ENCODE data around the gene NHP2. TPM values are rescaled to one million over a fixed set of nuclear protein-coding genes. Genes with fewer than 3 reads are reported as not detected.

The NHP2 gene
- total and polyA plus RNA-seq, 8 donors = 4.0 to 182 (median 82.6) TPM

DNA sequence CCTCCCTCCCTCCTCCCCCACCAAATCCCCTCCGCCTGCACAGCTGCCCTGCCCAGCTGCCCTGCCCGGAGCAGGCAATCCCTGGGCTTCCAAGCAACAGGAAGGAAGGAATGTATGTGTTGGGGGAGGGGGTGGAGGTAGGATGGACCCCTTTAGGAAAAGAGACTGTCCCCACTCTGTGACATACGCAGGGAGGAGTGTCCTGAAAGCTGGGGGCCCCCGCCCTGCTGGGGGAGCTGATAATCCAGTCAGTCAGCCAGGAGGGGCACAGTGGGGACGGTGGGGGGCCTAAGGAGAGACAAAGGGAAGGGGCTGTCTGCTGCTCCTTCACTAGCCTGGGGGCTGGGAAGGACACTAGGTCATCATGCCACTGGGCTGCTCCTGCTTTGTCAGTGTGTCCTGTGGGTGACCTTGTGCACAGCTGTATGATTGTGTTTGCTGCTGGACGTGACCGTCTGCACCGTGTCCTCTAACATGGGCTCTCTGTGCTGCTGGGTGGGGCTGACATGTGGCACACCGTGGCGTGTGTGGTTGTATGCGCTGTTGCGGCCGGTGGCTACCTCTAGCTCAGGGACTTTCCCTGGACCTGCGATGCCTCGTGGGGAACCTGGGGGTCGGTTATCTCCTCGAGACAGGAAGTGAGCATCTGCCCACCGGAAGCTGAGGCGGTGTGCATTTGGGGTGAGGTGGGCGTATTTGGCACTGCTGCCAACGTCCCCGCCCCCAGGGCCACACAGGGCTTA lies 37.4 kb downstream of the NHP2 start:
- intact Hi-C loops (cut with DNase I; ENCODE audit: low total_unique reads) = no loop called here
- no peaks in the 10 kb centered on the region for H3K36me3 ChIP-seq
- H3K27me3 ChIP-seq = peaks cover 0 to 66% (median 19%) of the 10 kb centered on the region in 3 donors
- peaks cover 23 to 55% (median 48%) of the 10 kb centered on the region in 4 donors for H3K4me1 ChIP-seq
- H3K27ac ChIP-seq = no peak overlapping the region
- whole genome bisulfite sequencing, 5 donors = 23 to 42% (median 27%) methylated on average over 9 to 22 of the region's 22 CpGs
- TF ChIP-seq POLR2AphosphoS5 (IDR thresholded peaks at IDR 0.05) = no peak
- no peak for TF ChIP-seq EP300 (IDR thresholded peaks at IDR 0.05)
- no peak for TF ChIP-seq POLR2A (IDR thresholded peaks at IDR 0.05)
- TF ChIP-seq, protein P1, sequence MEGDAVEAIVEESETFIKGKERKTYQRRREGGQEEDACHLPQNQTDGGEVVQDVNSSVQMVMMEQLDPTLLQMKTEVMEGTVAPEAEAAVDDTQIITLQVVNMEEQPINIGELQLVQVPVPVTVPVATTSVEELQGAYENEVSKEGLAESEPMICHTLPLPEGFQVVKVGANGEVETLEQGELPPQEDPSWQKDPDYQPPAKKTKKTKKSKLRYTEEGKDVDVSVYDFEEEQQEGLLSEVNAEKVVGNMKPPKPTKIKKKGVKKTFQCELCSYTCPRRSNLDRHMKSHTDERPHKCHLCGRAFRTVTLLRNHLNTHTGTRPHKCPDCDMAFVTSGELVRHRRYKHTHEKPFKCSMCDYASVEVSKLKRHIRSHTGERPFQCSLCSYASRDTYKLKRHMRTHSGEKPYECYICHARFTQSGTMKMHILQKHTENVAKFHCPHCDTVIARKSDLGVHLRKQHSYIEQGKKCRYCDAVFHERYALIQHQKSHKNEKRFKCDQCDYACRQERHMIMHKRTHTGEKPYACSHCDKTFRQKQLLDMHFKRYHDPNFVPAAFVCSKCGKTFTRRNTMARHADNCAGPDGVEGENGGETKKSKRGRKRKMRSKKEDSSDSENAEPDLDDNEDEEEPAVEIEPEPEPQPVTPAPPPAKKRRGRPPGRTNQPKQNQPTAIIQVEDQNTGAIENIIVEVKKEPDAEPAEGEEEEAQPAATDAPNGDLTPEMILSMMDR (IDR thresholded peaks at IDR 0.05) = no peak
- no peaks in the 10 kb centered on the region for H3K9me3 ChIP-seq
- DNase-seq = peak in 1 of 2 donors; percentile 81
- H3K4me3 ChIP-seq = peak overlapping the region in 1 of 4 donors; percentile 22

DNA sequence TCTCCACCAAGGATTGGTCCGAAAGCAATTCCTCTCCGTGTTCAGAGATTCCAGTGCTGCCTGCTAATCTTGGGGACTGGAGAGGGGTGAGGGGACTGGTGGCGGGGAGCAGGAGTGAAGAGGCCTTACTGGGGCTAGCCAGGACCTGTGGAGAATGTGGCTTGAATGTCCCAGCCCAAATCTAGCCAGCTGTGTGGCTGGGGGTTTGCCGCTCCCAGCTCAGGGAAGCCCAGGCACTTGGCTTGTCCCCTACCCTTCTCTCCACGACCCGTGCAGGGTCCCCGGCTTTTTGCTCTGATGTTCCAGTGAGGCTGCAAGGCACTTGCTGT lies 37.9 kb downstream of the NHP2 start:
- TF ChIP-seq, protein P1 (IDR thresholded peaks at IDR 0.05) = no peak
- no peak for TF ChIP-seq POLR2AphosphoS5 (IDR thresholded peaks at IDR 0.05)
- TF ChIP-seq POLR2A (IDR thresholded peaks at IDR 0.05) = no peak
- TF ChIP-seq EP300 (IDR thresholded peaks at IDR 0.05) = no peak
- 40 to 66% (median 55%) methylated on average over 7 of the region's 7 CpGs for WGBS, 5 donors
- H3K27me3 ChIP-seq = peaks cover 0 to 67% (median 19%) of the 10 kb centered on the region in 3 donors
- H3K36me3 ChIP-seq = no peaks in the 10 kb centered on the region
- no peaks in the 10 kb centered on the region for H3K9me3 ChIP-seq
- H3K27ac ChIP-seq = no peak overlapping the region
- DNase-seq = no peak
- peaks cover 18 to 50% (median 42%) of the 10 kb centered on the region in 4 donors for H3K4me1 ChIP-seq
- H3K4me3 ChIP-seq = peak overlapping the region in 1 of 4 donors; percentile 22
- intact Hi-C loops (cut with DNase I; ENCODE audit: low total_unique reads) = no loop called here

DNA sequence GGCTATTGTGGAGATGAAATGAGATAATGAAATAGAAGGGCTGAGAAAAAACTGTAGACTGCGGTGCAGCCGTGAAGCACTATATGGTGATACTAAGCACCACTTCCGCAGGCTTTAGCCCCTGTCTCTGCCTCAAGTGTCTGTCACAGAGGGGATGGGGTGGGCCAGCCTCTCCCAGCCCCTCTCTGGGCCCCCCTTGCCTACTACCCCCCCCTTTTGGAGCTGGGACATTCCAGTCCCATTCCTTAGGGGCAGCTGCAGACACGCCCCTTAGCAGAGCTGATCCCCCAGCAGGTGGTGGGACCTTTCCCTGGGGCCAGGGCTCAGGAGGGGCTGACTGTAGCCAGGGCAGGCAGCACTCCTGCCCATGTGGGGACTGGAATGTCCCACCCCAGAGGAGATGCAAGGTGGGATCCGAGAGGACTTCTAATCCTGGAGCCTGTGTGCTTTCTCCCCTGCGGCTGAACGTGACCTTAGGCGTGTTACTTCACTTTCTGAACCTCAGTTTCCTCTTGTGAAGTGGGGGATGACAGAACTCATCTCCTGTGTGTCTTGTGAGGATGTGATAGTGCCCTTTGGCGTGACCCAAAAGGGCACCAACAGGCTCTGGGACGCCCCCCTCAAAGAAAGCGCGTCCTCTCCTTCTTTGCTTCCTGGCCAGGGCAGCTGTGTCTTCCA lies 38.4 kb downstream of the NHP2 start:
- intact Hi-C loops (cut with DNase I; ENCODE audit: low total_unique reads) = no loop called here
- peak overlapping the region in 2 of 4 donors; percentile 56 to 79 for H3K4me3 ChIP-seq
- TF ChIP-seq, protein P1 (IDR thresholded peaks at IDR 0.05) = no peak
- TF ChIP-seq POLR2AphosphoS5 (IDR thresholded peaks at IDR 0.05) (no peak), POLR2A (IDR thresholded peaks at IDR 0.05) (no peak), EP300 (IDR thresholded peaks at IDR 0.05) (no peak)
- 56 to 81% (median 76%) methylated on average over 10 to 12 of the region's 12 CpGs for WGBS, 5 donors
- no peak overlapping the region for H3K27ac ChIP-seq
- no peak for DNase-seq
- no peaks in the 10 kb centered on the region for H3K36me3 ChIP-seq
- peaks cover 0 to 72% (median 19%) of the 10 kb centered on the region in 3 donors for H3K27me3 ChIP-seq
- peaks cover 18 to 47% (median 40%) of the 10 kb centered on the region in 4 donors for H3K4me1 ChIP-seq
- no peaks in the 10 kb centered on the region for H3K9me3 ChIP-seq

DNA sequence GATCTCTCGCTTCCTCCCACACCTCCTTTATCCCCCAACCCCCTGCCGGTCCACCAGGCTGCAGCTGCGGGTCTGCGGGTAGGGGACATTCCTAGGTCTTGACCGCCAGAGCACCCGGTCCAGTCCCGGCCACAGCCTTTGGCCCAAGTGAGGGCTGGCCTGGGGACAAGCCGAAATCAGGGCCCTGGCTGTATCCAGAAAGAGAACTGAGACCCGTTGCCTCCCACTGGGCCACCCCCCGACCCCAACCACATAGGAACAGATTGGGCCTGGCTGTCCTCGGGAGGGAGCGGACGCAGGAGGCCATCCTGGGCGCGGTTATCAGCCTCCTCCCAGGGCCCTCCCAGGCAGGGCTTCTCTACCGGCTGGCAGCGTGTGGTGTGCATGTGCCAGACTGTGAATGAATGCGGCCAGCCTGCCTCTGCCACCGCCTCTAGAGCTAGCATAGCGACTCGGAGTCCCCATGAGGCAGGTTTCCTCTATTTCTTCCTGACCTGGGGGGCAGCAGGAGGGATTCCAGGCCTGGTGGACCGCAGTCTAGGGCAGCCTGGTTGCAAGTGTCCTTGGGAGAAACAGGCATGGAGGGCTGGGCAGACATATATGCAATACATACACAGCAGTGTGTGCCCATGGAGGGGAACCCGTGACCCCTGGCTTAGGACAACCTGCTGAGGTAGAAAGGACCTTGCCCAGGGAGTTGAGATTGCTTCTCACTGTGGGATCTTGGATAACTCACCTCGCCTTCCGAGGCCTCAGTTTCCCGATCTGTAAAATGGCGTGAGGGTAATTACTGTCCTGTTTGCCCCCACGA lies 39.2 kb downstream of the NHP2 start:
- peak; percentile 60 to 63 for DNase-seq
- peak overlapping the region; percentile 52 to 79 (median 54) for H3K4me3 ChIP-seq
- peaks cover 0 to 72% (median 19%) of the 10 kb centered on the region in 3 donors for H3K27me3 ChIP-seq
- no peaks in the 10 kb centered on the region for H3K36me3 ChIP-seq
- no peaks in the 10 kb centered on the region for H3K9me3 ChIP-seq
- H3K27ac ChIP-seq = peak overlapping the region in 4 of 5 donors; percentile 51 to 73 (median 56)
- peaks cover 18 to 47% (median 40%) of the 10 kb centered on the region in 4 donors for H3K4me1 ChIP-seq
- WGBS, 5 donors = 13 to 26% (median 18%) methylated on average over 20 to 28 of the region's 28 CpGs
- intact Hi-C loops (cut with DNase I; ENCODE audit: low total_unique reads) = no loop called here
- TF ChIP-seq POLR2A (IDR thresholded peaks at IDR 0.05) = no peak
